IMR-90 (cell line): ENCODE data around the gene SOST. TPM values are rescaled to one million over a fixed set of nuclear protein-coding genes. Genes with fewer than 3 reads are reported as not detected.

Experiments used
- ATAC-seq: fragments of 200-7000 bp; cut with Tn5 transposase; 2 replicates; pipeline ENCODE4 v1.9.1; 2020; ENCODE audit warnings: low read depth, mild to moderate bottlenecking, moderate library complexity
- BruUV-seq: library from RNA; stranded (reverse); fragments of 400-500 nt; replicated peaks from 2 replicates; lab custom pipeline; 2021; lab: Mats Ljungman, UMichigan
- CTCF ChIA-PET: fragments of 300-600 bp; formaldehyde crosslinking; extraction: SDS; loops from one replicate; lab custom pipeline; 2021; ENCODE audit warnings: antibody characterized with exemption; lab: Yijun Ruan, JAX
- POLR2A ChIA-PET: fragments of 300-600 bp; sonication (Branson Sonifier 250); formaldehyde crosslinking; loops from one replicate; lab custom pipeline; 2022; ENCODE audit warnings: antibody characterized with exemption; ENCODE audit not compliant: unreplicated experiment; lab: Charles Lee
- DNase-seq: peaks from one replicate; pipeline ENCODE4 v3.0.0; 2013
- H2AFZ ChIP-seq: replicated peaks from 2 replicates; pipeline ENCODE3; 2013; ENCODE audit warnings: low read length, mild to moderate bottlenecking; ENCODE audit not compliant: poor library complexity
- H2AK5ac ChIP-seq: 2 replicates; pipeline ENCODE4 v1.6.1; 2013; ENCODE audit warnings: low read depth, low read length, inconsistent platforms
- H2AK9ac ChIP-seq: replicated peaks from 2 replicates; pipeline ENCODE3; 2013; ENCODE audit warnings: mild to moderate bottlenecking, low read depth, low read length, moderate library complexity; ENCODE audit not compliant: poor library complexity
- H2BK120ac ChIP-seq: 2 replicates; pipeline ENCODE4 v1.6.1; 2013; ENCODE audit warnings: low read depth, low read length, inconsistent platforms
- H2BK15ac ChIP-seq: 3 replicates; pipeline ENCODE4 v1.6.1; 2013; ENCODE audit warnings: low read depth, low read length, inconsistent platforms
- H2BK20ac ChIP-seq: 2 replicates; pipeline ENCODE4 v1.6.1; 2013; ENCODE audit warnings: low read depth, mild to moderate bottlenecking, inconsistent platforms, low read length, moderate library complexity
- H2BK5ac ChIP-seq: 2 replicates; pipeline ENCODE4 v1.6.1; 2013; ENCODE audit warnings: mild to moderate bottlenecking, low read depth, low read length, inconsistent platforms; ENCODE audit not compliant: poor library complexity, severe bottlenecking
- H3K14ac ChIP-seq: replicated peaks from 2 replicates; pipeline ENCODE4 v1.6.1; 2013; ENCODE audit warnings: low read depth, low read length, inconsistent platforms
- H3K18ac ChIP-seq: 2 replicates; pipeline ENCODE4 v1.6.1; 2013; ENCODE audit warnings: low read depth, low read length, control low read depth
- H3K23ac ChIP-seq: 2 replicates; pipeline ENCODE4 v1.6.1; 2013; ENCODE audit warnings: low read depth, low read length, inconsistent platforms
- H3K27ac ChIP-seq: 2 replicates; pipeline ENCODE4 v1.5.1; 2013; ENCODE audit warnings: mild to moderate bottlenecking, control low read depth, low read length; ENCODE audit not compliant: insufficient read depth
- H3K27me3 ChIP-seq: 2 replicates; pipeline ENCODE4 v1.6.1; 2013; ENCODE audit warnings: low read length; ENCODE audit not compliant: control insufficient read depth, insufficient read depth
- H3K36me3 ChIP-seq: 2 replicates; pipeline ENCODE4 v1.6.1; 2013; ENCODE audit warnings: low read length, mixed read lengths; ENCODE audit not compliant: control insufficient read depth, insufficient read depth
- H3K4ac ChIP-seq: 2 replicates; pipeline ENCODE4 v1.6.1; 2013; ENCODE audit warnings: low read depth, low read length, inconsistent platforms
- H3K4me1 ChIP-seq: 2 replicates; pipeline ENCODE4 v1.6.1; 2013; ENCODE audit warnings: low read length, mixed read lengths; ENCODE audit not compliant: control insufficient read depth, insufficient read depth
- H3K4me2 ChIP-seq: 2 replicates; pipeline ENCODE4 v1.6.1; 2013; ENCODE audit warnings: low read depth, mild to moderate bottlenecking, control low read depth, low read length, moderate library complexity
- H3K4me3 ChIP-seq: 2 replicates; pipeline ENCODE4 v1.5.1; 2013; ENCODE audit warnings: low read depth, mild to moderate bottlenecking, control low read depth, low read length, moderate library complexity; ENCODE audit not compliant: insufficient read depth
- H3K56ac ChIP-seq: 2 replicates; pipeline ENCODE4 v1.6.1; 2013; ENCODE audit warnings: low read length, inconsistent platforms; ENCODE audit not compliant: insufficient read depth; ENCODE audit errors: extremely low read depth
- H3K79me1 ChIP-seq, 2 experiments: 2 replicates each; pipeline ENCODE4 v1.6.1; 2013; ENCODE audit warnings: low read length in 2 of 2, inconsistent platforms in 1 of 2, low read depth in 1 of 2
- H3K9ac ChIP-seq: 2 replicates; pipeline ENCODE4 v1.6.1; 2013; ENCODE audit warnings: low read depth, low read length, control low read depth
- H3K9me1 ChIP-seq: 2 replicates; pipeline ENCODE4 v1.6.1; 2013; ENCODE audit warnings: low read length, inconsistent platforms; ENCODE audit not compliant: insufficient read depth
- H3K9me3 ChIP-seq: 2 replicates; pipeline ENCODE4 v1.6.1; 2013; ENCODE audit warnings: low read length; ENCODE audit not compliant: control insufficient read depth, insufficient read depth
- H4K20me1 ChIP-seq: 2 replicates; pipeline ENCODE4 v1.6.1; 2013; ENCODE audit warnings: low read length, inconsistent platforms; ENCODE audit not compliant: insufficient read depth
- H4K5ac ChIP-seq: 2 replicates; pipeline ENCODE4 v1.6.1; 2013; ENCODE audit warnings: mild to moderate bottlenecking, low read depth, low read length, control low read depth
- H4K8ac ChIP-seq, 2 experiments: 2 replicates each; pipeline ENCODE4 v1.6.1; 2013; ENCODE audit warnings: low read depth in 2 of 2, low read length in 2 of 2, control low read depth in 1 of 2, inconsistent platforms in 1 of 2
- H4K91ac ChIP-seq: 2 replicates; pipeline ENCODE4 v1.6.1; 2013; ENCODE audit warnings: low read depth, low read length, inconsistent platforms; ENCODE audit not compliant: insufficient read depth
- CEBPB ChIP-seq: IDR thresholded peaks from 2 replicates; pipeline ENCODE4 v1.6.1; 2012; ENCODE audit warnings: low read depth, low read length, improper control_type of control experiment
- CHD1 ChIP-seq: IDR thresholded peaks from 2 replicates; pipeline ENCODE4 v1.6.1; 2012; ENCODE audit warnings: low read depth, low read length, improper control_type of control experiment
- ELK1 ChIP-seq: fragments of 150-350 bp; IDR thresholded peaks from 2 replicates; pipeline ENCODE4 v1.6.1; 2016; ENCODE audit warnings: low read depth, mild to moderate bottlenecking, low read length, moderate library complexity, borderline replicate concordance
- FOS ChIP-seq: fragments of 150-350 bp; IDR thresholded peaks from 2 replicates; pipeline ENCODE4 v1.6.1; 2016; ENCODE audit warnings: low read depth, low read length
- MAFK ChIP-seq: IDR thresholded peaks from 2 replicates; pipeline ENCODE4 v1.6.1; 2012; ENCODE audit warnings: low read depth, low read length, improper control_type of control experiment
- MAZ ChIP-seq: IDR thresholded peaks from 2 replicates; pipeline ENCODE4 v1.6.1; 2012; ENCODE audit warnings: low read depth, mild to moderate bottlenecking, low read length, improper control_type of control experiment, moderate library complexity, borderline replicate concordance
- MXI1 ChIP-seq: IDR thresholded peaks from 2 replicates; pipeline ENCODE4 v1.6.1; 2012; ENCODE audit warnings: low read depth, mild to moderate bottlenecking, low read length, moderate library complexity, borderline replicate concordance
- NFE2L2 ChIP-seq: fragments of 150-350 bp; IDR thresholded peaks from 2 replicates; pipeline ENCODE4 v1.6.1; 2016; ENCODE audit warnings: low read depth, mild to moderate bottlenecking, low read length
- POLR2A ChIP-seq: IDR thresholded peaks from 2 replicates; pipeline ENCODE4 v1.6.1; 2012; ENCODE audit warnings: mild to moderate bottlenecking, low read depth, low read length
- RAD21 ChIP-seq: IDR thresholded peaks from 2 replicates; pipeline ENCODE4 v1.6.1; 2012; ENCODE audit warnings: low read length, improper control_type of control experiment
- RCOR1 ChIP-seq: IDR thresholded peaks from 2 replicates; pipeline ENCODE4 v1.6.1; 2012; ENCODE audit warnings: mild to moderate bottlenecking, low read length, improper control_type of control experiment; ENCODE audit not compliant: insufficient replicate concordance
- RFX5 ChIP-seq: IDR thresholded peaks from 2 replicates; pipeline ENCODE4 v1.8.0; 2012; ENCODE audit warnings: low read depth, mild to moderate bottlenecking, low read length, moderate library complexity
- SMC3 ChIP-seq: fragments of 150-350 bp; IDR thresholded peaks from 2 replicates; pipeline ENCODE4 v1.6.1; 2016; ENCODE audit warnings: low read depth, mild to moderate bottlenecking, antibody characterized with exemption, low read length, moderate library complexity
- WGBS, 2 experiments: methylation state at CpG; one replicate each; pipeline versions ENCODE4 v1.1.5 to v1.1.7; 2013; ENCODE audit warnings: missing lambda C conversion rate in 2 of 2; ENCODE audit not compliant: insufficient read length in 1 of 2; ENCODE audit errors: extremely low coverage in 2 of 2; 5-methylcytosine and 5-hydroxymethylcytosine counted together
- dilution Hi-C: fragments of 300-500 bp; cut with HindIII; formaldehyde crosslinking; loops from one replicate; pipeline ENCODE4 v1.14.3; 2018; ENCODE audit warnings: low sequenced_read_pairs; ENCODE audit not compliant: unreplicated experiment
- in situ Hi-C: fragments of 300-500 bp; cut with MboI; formaldehyde crosslinking; loops from 3 replicates; pipeline ENCODE4 v1.14.3; 2019; ENCODE audit warnings: low sequenced_read_pairs, inconsistent platforms, mixed read lengths
- intact Hi-C: fragments of 100-400 bp; cut with micrococcal nuclease; formaldehyde crosslinking; loops from 2 replicates; pipeline ENCODE4 v1.10.0; 2022
- polyA plus RNA-seq, 3 experiments: library from polyadenylated mRNA; depleted of rRNA; stranded (reverse); fragments of >200 nt; gene quantifications; 2 replicates each; pipeline ENCODE4 v1.2.3, GENCODE V29; 2012; ENCODE audit warnings: low replicate concordance in 1 of 3
- total RNA-seq: library from RNA; depleted of rRNA; stranded (reverse); fragments of >200 nt; gene quantifications from 2 replicates; pipeline ENCODE4 v1.2.3, GENCODE V29; 2012
- TF ChIP-seq, protein P1 (sequence below): conservative IDR thresholded peaks from 2 replicates; pipeline ENCODE4 v1.5.1; 2012; ENCODE audit warnings: mild to moderate bottlenecking, low read depth, low read length, improper control_type of control experiment
- TF ChIP-seq, protein P2 (sequence below): fragments of 150-350 bp; IDR thresholded peaks from 2 replicates; pipeline ENCODE4 v1.6.1; 2017; ENCODE audit warnings: mild to moderate bottlenecking, antibody characterized with exemption, low read length, low read depth

SOST gene
- total and polyA plus RNA-seq, 2 of the 4 experiments (the other 2 are of a cell fraction): not detected

DNA sequence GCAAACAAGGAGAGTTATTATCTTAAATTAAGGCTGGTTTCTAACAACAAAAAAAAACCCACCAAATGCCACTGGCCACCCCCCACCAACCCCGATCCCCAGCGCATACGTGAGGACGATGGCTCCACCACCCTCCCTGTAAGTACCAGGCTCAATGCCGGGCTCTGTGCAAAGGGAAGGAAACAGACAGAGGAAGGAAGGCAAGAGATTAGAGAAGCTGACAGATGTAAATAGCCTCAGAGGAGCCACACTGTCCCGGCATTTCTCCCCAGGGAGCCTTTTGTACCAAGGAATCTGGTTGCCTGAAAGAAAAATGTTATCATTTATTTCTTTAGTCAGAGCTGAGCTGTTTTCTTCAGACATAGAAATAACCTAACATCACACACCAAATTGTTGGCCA is 13.1 kb downstream of the SOST start:
- no peak overlapping the region for H3K18ac ChIP-seq
- no peak overlapping the region for H2BK20ac ChIP-seq
- H3K9me3 ChIP-seq: no peaks in the 10 kb centered on the region
- CTCF ChIA-PET: interaction anchor here (1.2 kb wide), 1 partner anchor 10 kb away, joined by 3 read pairs; no protein-coding TSS in a partner anchor
- ATAC-seq (no peak), DNase-seq (no peak)
- no peak overlapping the region for H3K4me3 ChIP-seq
- in situ Hi-C loops (loop anchor here (5.0 kb wide), 1 partner anchor 38 kb away; no protein-coding TSS in a partner anchor), intact Hi-C loops (no loop called here), dilution Hi-C loops (no loop called here)
- no peaks in the 10 kb centered on the region for H4K20me1 ChIP-seq
- no peaks in the 10 kb centered on the region for H3K79me1 ChIP-seq
- H3K27ac ChIP-seq: no peak overlapping the region
- no peak overlapping the region for H4K5ac ChIP-seq
- no peaks in the 10 kb centered on the region for H3K36me3 ChIP-seq
- TF ChIP-seq CHD1: no peak
- TF ChIP-seq RCOR1: no peak
- no peak for TF ChIP-seq CEBPB
- TF ChIP-seq, protein P1, sequence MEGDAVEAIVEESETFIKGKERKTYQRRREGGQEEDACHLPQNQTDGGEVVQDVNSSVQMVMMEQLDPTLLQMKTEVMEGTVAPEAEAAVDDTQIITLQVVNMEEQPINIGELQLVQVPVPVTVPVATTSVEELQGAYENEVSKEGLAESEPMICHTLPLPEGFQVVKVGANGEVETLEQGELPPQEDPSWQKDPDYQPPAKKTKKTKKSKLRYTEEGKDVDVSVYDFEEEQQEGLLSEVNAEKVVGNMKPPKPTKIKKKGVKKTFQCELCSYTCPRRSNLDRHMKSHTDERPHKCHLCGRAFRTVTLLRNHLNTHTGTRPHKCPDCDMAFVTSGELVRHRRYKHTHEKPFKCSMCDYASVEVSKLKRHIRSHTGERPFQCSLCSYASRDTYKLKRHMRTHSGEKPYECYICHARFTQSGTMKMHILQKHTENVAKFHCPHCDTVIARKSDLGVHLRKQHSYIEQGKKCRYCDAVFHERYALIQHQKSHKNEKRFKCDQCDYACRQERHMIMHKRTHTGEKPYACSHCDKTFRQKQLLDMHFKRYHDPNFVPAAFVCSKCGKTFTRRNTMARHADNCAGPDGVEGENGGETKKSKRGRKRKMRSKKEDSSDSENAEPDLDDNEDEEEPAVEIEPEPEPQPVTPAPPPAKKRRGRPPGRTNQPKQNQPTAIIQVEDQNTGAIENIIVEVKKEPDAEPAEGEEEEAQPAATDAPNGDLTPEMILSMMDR: no peak
- TF ChIP-seq MXI1: no peak
- no peak for TF ChIP-seq MAFK
- no peak for TF ChIP-seq RAD21
- TF ChIP-seq FOS: no peak
- no peak for TF ChIP-seq NFE2L2
- TF ChIP-seq, protein P2, sequence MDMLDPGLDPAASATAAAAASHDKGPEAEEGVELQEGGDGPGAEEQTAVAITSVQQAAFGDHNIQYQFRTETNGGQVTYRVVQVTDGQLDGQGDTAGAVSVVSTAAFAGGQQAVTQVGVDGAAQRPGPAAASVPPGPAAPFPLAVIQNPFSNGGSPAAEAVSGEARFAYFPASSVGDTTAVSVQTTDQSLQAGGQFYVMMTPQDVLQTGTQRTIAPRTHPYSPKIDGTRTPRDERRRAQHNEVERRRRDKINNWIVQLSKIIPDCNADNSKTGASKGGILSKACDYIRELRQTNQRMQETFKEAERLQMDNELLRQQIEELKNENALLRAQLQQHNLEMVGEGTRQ: no peak
- no peak for TF ChIP-seq MAZ
- no peak for TF ChIP-seq RFX5
- no peak for TF ChIP-seq POLR2A
- no peak for TF ChIP-seq SMC3
- no peak for TF ChIP-seq ELK1
- peaks cover 7% of the 10 kb centered on the region for H3K9me1 ChIP-seq
- no peak overlapping the region for H2BK15ac ChIP-seq
- no peak overlapping the region for H3K14ac ChIP-seq
- H3K23ac ChIP-seq: no peak overlapping the region
- no peak overlapping the region for H4K91ac ChIP-seq
- H3K56ac ChIP-seq: no peak overlapping the region
- H3K4me1 ChIP-seq: peaks cover 11% of the 10 kb centered on the region
- POLR2A ChIA-PET: no interaction called here
- BruUV-seq: no TSS peak
- no peak overlapping the region for H3K4me2 ChIP-seq
- no peak overlapping the region for H2AFZ ChIP-seq
- peaks cover 14% of the 10 kb centered on the region for H3K27me3 ChIP-seq
- H2AK5ac ChIP-seq: no peak overlapping the region
- H2AK9ac ChIP-seq: no peak overlapping the region
- no CpG with 5 or more reads among the region's 6 CpGs for WGBS, 2 experiments
- H3K4ac ChIP-seq: no peak overlapping the region
- H2BK5ac ChIP-seq: no peak overlapping the region
- H4K8ac ChIP-seq: no peak overlapping the region
- no peak overlapping the region for H2BK120ac ChIP-seq
- H3K9ac ChIP-seq: no peak overlapping the region
